NCI-H1694 treated with DMSO at 0.1 percent for 48 hours (cell line): ENCODE results near the gene CNTD1.
"Not testable (repeated sequence)": the region's sequence is repeated elsewhere in the genome, so short reads cannot be mapped to it uniquely, and the experiment has no call there.

Experiments
- DNase-seq: peaks from one replicate; lab custom pipeline; 2025; lab: John Stamatoyannopoulos, UW

Gene CNTD1

DNA sequence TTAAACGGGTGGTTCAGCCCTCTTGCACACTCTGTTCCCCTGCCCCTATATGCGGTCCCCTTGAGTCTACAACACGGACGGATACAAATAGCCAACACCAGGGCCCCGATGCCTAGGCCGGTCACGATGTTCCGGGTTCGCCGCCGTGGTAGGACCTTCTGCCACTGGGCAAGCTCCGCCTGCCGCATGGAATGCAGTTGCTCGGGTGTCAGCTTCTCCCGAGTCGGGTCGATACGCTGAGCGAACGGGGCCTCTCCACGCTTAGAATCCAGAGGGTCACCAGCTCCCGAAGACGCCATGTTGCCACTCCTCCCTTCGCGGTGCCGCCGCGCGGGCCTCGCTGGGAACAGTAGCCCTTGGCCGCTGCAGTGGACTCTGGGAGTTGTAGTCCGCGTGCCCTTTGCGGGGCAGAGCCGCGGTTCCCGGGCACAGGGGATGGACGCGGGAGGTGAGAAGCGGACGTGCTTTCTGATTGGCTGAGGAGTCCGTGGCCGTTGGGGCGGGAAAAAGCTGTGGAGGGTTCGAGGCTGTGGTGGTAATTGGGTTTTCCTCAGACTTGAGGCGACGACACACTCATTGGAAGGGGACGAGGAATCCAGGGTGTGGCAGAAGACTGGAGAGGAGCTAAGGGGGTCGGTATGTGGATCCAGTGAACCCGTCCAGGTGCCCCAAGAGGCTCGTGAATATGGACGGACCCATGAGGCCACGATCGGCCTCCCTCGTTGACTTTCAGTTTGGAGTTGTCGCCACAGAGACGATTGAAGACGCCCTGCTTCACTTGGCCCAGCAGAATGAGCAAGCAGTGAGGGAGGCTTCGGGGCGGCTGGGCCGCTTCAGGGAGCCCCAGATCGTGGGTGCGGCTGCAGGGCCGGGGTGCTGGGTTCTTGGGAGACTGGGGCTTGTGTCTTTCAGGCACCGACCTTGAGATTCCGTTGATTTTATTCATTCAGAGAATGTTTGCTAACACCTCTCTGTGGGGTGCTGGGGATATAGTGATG lies at the start of gene CNTD1, which contains the start of gene COA3:
CNTD1 (plus strand) TSS at position 479 of the 998 bp plus-strand sequence; CDS start at position 686, 207 bp downstream.
COA3 (minus strand) TSS at position 322 of the 998 bp plus-strand sequence; CDS start at position 299, 23 bp downstream.
- DNase-seq = peak; percentile 62

DNA sequence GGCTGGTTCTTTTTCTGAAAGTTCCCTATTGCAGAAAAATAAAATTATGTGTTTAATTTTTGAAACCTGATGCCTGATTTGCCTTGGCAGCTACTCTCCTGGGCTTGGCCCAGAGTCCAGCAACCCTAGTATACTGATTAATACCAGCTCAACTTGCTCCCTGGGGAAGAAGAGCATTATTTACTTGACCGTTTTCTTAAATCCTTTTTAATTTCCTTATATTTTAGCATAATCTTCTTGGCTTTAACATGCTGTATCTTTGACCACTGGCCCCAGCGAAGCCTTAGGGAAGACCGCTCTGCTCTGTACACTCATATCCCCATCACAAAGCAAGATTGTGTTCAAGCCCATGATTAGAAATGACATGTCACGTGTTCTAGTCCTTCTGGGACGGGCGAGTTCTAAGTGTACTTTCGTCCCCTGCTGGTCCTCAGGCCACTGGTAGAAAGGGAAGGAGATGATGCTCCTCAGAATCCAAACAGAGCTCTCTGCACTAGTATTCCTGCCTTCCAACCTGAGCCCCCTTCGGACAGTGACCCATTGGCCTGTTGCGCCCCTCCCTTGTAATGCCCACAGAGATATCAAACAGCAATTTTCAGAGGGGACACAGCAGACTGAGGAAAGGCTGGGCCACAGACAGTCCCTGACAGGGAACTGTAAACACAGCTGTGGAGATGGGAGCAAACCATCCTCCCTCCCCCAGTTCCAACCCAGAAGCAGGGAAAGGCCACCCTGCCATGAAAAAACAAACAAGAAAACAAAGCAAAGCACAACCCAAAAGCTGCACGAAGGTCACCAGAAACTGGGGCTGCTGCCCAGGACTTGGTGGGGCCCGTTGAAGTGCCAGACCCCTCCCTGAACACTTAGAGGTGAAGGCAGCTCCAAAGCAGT lies 49.5 kb upstream of the CNTD1 start:
- no peak for DNase-seq

DNA sequence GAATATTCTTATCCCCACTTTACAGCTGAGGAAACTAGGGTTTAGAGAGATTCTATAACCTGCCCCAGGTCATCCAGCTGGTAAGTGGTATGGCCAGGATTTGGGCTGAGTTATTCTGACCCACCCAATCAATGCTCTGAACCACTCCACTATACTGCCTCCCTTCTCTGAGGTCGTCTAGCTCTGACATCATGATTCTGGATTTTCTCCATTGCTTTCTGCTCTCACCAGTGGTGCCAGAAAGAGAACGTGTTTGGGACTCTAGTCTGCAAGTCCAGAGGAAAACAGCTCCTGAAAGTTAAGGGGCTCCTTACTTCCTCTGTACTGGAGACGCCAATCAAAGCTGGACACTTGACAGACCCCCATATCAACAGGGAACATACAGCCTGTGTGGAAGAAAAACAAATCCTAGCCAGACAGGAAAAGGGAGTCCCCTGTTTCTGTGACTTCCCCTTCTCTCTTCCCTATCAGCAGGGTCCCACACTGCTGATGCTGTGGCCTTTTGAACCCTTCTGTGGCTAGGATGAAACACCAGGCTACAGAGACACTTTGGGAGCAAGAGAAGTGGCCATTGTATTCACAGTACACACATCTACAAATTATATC lies 47.8 kb upstream of the CNTD1 start:
- no peak for DNase-seq

GRCh38 chr17:42751628-42752027 lies 47.0 kb upstream of the CNTD1 start:
- DNase-seq = no peak

DNA sequence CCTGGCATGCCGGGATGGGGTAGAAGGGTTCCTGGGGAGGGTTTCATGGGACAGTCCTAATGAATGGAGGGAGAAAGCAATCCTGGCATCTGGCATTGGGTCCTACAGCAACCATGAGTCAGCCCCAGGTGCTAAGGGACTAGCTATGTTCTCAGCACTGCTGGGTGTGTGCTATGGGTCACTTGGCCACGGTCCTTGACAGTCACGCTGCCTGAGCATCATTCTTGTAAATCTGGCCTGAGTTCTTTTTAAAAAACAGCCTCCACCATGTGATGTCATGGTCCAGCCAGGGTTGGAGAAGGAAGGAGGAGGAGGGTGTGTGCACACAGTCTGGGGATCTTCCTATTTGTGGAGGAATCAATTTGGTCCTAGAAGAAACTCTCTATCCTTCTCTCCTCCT lies 43.9 kb upstream of the CNTD1 start:
- DNase-seq = no peak

DNA sequence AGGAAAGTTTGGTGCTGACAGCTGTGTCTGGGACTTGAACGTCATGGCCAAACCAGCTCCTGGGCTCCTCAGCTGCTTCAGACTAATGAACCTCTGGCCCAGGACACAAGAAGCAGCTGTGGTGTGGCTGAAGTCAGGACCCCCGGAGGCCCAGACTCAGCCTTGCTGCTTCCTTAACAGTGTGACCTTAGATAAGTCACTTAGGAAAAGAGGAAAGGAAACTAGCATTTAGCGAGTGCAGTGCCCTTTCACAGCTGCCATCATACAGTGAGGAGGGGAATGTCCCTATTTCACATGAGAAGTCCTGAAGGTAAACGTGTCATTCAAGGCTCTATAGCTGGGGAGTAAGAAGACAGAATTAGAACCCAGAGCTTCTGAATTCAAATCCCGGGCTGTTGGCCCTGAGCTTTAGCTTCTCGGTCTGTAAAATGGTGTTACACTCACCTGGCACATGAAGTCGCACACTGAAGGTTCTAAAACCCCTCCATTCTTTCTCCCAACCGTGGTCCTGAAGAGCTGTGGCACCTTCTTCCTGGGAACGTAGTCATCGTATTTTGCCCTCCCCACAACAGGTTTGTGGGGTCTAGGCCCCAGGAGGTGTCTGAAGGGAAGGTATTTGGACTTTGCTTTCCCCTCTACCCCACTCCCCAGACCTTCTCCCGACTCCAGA lies 38.5 kb upstream of the CNTD1 start:
- no peak for DNase-seq

DNA sequence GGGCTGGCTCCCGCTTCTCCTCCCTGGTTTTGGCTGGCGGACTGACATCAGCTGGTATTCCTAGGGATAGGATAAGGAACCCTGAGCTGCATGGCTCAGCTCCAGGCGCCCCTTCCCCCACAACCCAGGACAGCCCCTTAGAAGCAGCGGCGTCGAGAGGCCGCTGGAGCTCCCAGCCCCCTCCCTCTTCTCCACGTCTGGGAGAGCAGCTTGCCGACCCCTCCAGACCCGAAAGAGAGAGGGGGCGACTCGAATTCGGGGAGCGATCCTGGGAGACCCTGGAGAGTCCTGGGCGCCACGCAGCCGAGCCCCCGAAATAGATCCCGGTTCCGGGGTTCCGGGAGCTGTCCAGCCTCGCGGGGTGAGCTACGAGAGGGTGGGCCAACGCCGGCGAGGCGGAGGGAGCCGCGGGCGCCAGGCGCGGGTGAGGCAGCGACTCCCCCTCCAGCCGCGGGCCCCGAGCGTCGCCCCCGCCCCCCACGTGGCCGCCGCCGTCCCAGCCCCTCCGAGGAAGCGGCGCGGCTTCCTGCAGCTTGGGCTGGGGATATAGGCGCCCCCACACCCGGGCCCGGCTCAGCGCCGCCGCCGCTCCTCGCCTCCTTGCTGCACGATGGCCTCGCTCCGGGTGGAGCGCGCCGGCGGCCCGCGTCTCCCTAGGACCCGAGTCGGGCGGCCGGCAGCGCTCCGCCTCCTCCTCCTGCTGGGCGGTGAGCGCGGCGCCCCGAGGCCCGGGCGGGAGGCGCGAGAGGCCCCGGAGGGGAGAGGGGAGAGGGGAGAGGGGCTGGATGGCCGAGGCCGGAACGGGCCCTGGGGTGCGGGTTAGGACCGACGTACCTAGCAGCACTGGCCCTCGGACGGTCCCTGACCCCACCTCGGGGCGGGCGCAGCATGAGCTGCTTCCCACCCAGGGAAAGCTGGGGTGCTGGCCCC lies 37.7 kb upstream of the CNTD1 start, which contains the start of gene RAMP2:
RAMP2 (plus strand) TSS at position 576 of the 930 bp plus-strand sequence; CDS start at position 611, 35 bp downstream.
- no peak for DNase-seq

- DNase-seq = no peak
Observed at GRCh38 chr17:42761638-42762037, 37.0 kb upstream of the CNTD1 start.

DNA sequence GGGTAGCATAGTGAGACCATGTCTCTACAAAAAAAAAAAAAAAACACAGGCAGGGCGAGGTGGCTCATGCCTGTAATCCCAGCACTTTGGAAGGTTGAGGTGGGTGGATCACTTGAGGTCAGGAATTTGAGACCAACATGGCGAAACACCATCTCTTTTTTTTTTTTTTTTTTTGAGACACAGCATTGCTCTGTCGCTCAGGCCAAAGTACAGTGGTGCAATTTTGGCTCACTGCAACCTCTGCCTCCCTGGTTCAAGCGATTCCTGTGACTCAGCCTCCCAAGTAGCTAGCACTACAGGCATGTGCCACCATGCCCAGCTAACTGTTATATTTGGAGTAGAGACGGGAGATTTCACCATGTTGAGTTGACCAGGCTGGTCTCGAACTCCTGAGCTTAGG lies 32.5 kb upstream of the CNTD1 start:
- DNase-seq = no peak

DNA sequence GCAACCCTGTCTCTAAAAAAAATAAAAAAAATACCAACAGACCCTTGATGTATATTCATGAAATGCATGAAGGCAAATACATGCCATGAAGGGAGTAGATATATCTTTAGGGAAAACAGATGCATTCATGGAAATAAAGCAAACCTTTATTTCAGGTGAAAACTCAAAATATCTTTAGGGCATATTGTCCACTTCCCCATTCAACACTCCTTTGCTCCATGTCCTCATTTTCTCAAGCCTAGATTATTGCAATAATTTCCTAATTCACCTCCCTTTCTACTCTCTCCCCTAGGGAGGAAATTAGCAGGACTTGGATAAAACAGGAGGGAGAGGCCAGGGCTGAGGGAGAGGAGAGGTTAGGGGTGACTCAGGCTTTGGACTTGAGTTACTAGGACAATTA lies 31.1 kb upstream of the CNTD1 start:
- no peak for DNase-seq

DNA sequence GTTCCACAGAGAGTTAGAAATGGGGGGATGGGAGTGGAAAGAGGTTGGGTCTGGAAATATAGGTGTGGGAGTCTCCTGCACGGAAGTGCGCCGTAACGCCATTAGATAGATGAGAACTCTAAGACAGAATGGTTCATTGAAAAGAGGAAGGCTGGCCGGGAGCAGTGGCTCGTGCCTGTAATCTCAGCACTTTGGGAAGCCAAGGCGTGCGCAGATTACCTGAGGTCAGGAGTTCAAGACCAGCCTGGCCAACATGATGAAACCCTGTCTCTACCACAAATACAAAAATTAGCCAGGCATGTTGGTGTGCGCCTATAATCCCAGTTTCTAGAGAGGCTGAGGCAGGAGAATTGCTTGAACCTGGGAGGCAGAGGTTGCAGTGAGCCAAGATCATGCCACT lies 30.7 kb upstream of the CNTD1 start:
- DNase-seq = not testable (repeated sequence)

DNA sequence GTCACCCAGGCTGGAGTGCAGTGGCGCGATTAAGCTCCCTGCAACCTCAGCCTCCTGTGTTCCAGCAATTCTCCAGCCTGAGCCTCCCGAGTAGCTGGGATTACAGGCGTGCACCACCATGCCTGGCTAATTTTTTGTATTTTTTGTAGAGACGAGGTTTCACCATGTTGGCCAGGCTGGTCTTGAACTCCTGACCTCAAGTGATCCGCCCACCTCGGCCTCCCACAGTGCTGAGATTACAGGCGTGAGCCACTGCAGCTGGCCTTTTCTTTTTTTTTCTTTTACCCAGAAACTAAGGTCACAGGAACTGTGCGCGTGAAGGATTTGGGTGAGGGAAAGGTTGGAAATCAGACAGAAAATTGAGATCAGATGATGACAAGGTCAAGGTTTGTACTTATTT lies 28.7 kb upstream of the CNTD1 start:
- not testable (repeated sequence) for DNase-seq

DNA sequence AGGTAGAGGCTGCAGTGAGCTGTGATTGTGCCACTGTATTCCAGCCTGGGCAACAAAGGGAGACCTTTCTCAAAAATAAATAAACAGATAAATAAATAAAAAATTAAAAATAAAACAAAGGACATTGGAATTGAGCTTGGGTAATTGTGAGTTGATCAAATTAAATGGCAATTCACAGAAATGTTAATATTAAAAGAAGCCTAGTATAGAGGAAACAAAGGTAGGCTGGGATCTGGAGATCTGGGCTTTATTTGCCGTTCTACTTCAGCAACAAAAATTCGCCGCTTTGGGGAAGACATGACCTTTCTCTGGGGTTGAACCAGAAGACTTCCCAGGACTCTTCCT lies 25.7 kb upstream of the CNTD1 start:
- no peak for DNase-seq

DNA sequence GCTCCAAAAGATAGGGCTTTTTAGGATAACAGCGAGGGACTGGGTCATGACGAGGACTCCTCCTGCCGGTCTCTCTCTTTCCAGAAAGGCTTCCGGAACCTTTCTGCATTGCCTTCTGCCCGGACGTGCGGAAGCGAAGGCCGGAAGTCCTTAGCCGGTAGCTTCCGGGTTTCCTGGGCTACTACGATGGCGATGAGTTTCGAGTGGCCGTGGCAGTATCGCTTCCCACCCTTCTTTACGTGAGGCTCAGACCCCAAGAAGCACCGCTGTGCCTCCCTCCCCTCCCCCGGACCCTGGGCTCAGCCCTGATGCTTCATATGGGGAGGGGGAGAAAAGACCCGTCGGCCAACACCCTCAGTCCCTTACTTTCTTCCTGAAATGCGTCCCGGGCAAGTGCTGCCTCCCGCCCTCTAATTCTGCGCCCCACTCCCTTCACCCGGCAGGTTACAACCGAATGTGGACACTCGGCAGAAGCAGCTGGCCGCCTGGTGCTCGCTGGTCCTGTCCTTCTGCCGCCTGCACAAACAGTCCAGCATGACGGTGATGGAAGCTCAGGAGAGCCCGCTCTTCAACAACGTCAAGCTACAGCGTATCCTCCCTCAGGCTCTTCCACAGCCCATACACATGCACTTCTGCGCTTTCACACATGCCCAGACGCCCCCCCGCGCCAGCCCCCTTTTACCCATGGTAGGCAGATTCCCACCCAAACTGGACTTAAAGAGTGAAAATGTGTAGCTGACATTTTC lies 25.2 kb upstream of the CNTD1 start, which contains the start of gene VPS25:
VPS25 (plus strand) TSS at position 160 of the 746 bp plus-strand sequence; CDS start at position 187, 27 bp downstream.
- peak; percentile 79 for DNase-seq

DNA sequence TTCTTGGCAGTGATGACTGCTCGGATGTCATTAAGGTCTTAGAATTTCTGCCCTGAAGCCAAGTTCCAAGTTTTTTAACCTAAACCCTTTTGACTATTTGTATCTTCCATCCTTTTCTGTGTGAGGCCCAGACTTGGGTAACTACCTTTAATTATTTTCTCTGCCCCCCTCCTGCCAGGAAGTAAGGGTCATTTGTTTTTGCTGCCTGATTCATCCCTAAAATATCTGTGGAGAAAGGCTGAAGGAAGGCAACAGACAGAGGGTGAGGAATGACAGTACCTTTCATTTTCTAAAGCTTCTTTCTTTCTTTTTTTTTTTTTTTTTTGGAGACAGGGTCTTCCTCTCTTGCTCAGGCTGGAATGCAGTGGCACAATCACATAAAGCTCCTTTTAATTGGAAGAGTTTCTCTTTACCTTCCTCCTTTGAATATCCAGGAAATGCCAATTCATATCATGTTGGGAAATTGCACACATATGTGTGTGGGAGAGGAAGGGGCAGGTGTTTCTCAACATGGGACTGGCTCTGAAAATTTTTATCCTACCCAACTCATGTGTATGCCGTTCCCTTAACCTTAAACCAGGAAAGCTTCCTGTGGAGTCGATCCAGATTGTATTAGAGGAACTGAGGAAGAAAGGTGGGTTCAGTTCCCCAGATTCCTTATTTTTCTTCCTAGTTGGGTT lies 24.5 kb upstream of the CNTD1 start:
- no peak for DNase-seq

DNA sequence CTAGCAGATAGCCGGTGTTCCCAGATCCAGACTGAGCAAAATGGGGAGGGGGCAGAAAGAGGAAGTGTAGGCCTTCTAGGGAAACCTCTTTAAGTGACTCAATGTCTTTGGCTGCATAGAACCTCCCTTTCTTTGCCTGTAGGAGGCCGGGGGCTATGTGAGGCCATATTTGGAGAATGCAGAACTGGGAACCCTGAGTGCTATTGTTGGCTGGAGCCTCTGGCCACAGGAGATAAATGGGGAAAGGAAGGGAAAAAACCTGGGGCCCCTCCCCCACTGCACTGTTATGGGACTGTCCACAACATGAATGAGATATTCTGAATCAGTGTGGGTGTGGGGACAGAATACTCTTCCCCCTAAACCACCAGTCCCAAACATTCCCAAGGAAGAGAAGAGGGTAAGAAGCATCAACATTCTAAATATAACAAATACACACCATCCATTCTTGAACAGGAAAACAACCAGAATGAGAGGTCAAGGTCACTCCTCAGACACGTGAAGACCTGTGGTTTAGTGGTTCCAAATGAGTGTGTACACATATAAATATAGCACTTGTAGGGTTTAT lies 23.0 kb upstream of the CNTD1 start:
- no peak for DNase-seq

GRCh38 chr17:42778570-42778969 lies 20.1 kb upstream of the CNTD1 start:
- no peak for DNase-seq

- no peak for DNase-seq
Observed at GRCh38 chr17:42779304-42779935, 19.2 kb upstream of the CNTD1 start.
